ENCODE data around the gene UBAC1. TPM values are rescaled to one million over a fixed set of nuclear protein-coding genes. Genes with fewer than 3 reads are reported as not detected.

UBAC1 gene
- total RNA-seq, 1 donor from 2014 or later, result 33.8 TPM

GRCh38 chr9:135979547-135980166 lies 18.5 kb upstream of the UBAC1 start:
- Mint-ChIP-seq H3K9me3 (no peaks in the 10 kb centered on the region), H3K4me1 (peaks cover 4% of the 10 kb centered on the region), H3K36me3 (no peaks in the 10 kb centered on the region), H3K27me3 (ENCODE audit: low read depth) (peaks cover 19% of the 10 kb centered on the region), H3K4me3 (no peak overlapping the region), H3K27ac (no peak overlapping the region)
- TF ChIP-seq CTCF (IDR thresholded peaks at IDR 0.05; ENCODE audit: unreplicated experiment), result no peak
- DNase-seq (ENCODE audit: low spot score in 2 of 2, unreplicated experiment in 2 of 2), result no peak

GRCh38 chr9:135978642-135979546 lies 17.7 kb upstream of the UBAC1 start:
- no peaks in the 10 kb centered on the region for H3K9me3 Mint-ChIP-seq
- DNase-seq (ENCODE audit: low spot score in 2 of 2, unreplicated experiment in 2 of 2), result no peak

GRCh38 chr9:135976944-135977343 lies 15.8 kb upstream of the UBAC1 start:
- H3K4me3 Mint-ChIP-seq, result no peak overlapping the region
- no peak overlapping the region for H3K27ac Mint-ChIP-seq
- peaks cover 3% of the 10 kb centered on the region for H3K4me1 Mint-ChIP-seq
- H3K27me3 Mint-ChIP-seq (ENCODE audit: low read depth), result peaks cover 36% of the 10 kb centered on the region
- H3K36me3 Mint-ChIP-seq, result no peaks in the 10 kb centered on the region
- DNase-seq (ENCODE audit: low spot score in 2 of 2, unreplicated experiment in 2 of 2), result no peak
- H3K9me3 Mint-ChIP-seq, result no peaks in the 10 kb centered on the region
- TF ChIP-seq CTCF (IDR thresholded peaks at IDR 0.05; ENCODE audit: unreplicated experiment), result no peak

More at GRCh38 chr9:135978642-135979546, 17.7 kb upstream of the UBAC1 start:
- H3K27me3 Mint-ChIP-seq (ENCODE audit: low read depth), result peaks cover 24% of the 10 kb centered on the region
- no peaks in the 10 kb centered on the region for H3K36me3 Mint-ChIP-seq
- no peak overlapping the region for H3K27ac Mint-ChIP-seq
- no peak for TF ChIP-seq CTCF (IDR thresholded peaks at IDR 0.05; ENCODE audit: unreplicated experiment)
- H3K4me1 Mint-ChIP-seq, result peaks cover 3% of the 10 kb centered on the region
- H3K4me3 Mint-ChIP-seq, result no peak overlapping the region

- Mint-ChIP-seq H3K9me3 (no peaks in the 10 kb centered on the region), H3K27me3 (ENCODE audit: low read depth) (peaks cover 39% of the 10 kb centered on the region), H3K4me3 (no peak overlapping the region), H3K4me1 (peaks cover 3% of the 10 kb centered on the region), H3K36me3 (no peaks in the 10 kb centered on the region), H3K27ac (no peak overlapping the region)
- TF ChIP-seq CTCF (IDR thresholded peaks at IDR 0.05; ENCODE audit: unreplicated experiment), result no peak
- no peak for DNase-seq (ENCODE audit: low spot score in 2 of 2, unreplicated experiment in 2 of 2)
Measured at GRCh38 chr9:135976531-135976930, 15.4 kb upstream of the UBAC1 start.

- Mint-ChIP-seq H3K27me3 (ENCODE audit: low read depth) (peaks cover 39% of the 10 kb centered on the region), H3K36me3 (no peaks in the 10 kb centered on the region)
- no peak for TF ChIP-seq CTCF (IDR thresholded peaks at IDR 0.05; ENCODE audit: unreplicated experiment)
Measured at GRCh38 chr9:135975834-135976233, 14.7 kb upstream of the UBAC1 start.

More at GRCh38 chr9:135975834-135976233, 14.7 kb upstream of the UBAC1 start:
- H3K9me3 Mint-ChIP-seq, result no peaks in the 10 kb centered on the region
- H3K27ac Mint-ChIP-seq, result no peak overlapping the region
- DNase-seq (ENCODE audit: low spot score in 2 of 2, unreplicated experiment in 2 of 2), result no peak
- H3K4me3 Mint-ChIP-seq, result no peak overlapping the region
- peaks cover 3% of the 10 kb centered on the region for H3K4me1 Mint-ChIP-seq

Data from mesothelial cell of epicardium (in vitro differentiated cells).